WI38 (cell line): ENCODE data around the gene LINS1.

ENCODE experiments used
- H3K4me3 ChIP-seq: 2 replicates; pipeline ENCODE4 v1.5.1; 2011; ENCODE audit warnings: low read depth, mild to moderate bottlenecking, control low read depth, low read length
- CTCF ChIP-seq: IDR thresholded peaks from 2 replicates; pipeline ENCODE4 v1.5.1; 2012; ENCODE audit warnings: low read depth, mild to moderate bottlenecking, control low read depth, low read length

The LINS1 gene

GRCh38 chr15:100638177-100638730, 36.3 kb upstream of the LINS1 start:
- TF ChIP-seq CTCF: no peak
- no peak overlapping the region for H3K4me3 ChIP-seq

- no peak overlapping the region for H3K4me3 ChIP-seq
- no peak for TF ChIP-seq CTCF
These were observed 33.6 kb upstream of the LINS1 start for GRCh38 chr15:100635406-100636071.

DNA sequence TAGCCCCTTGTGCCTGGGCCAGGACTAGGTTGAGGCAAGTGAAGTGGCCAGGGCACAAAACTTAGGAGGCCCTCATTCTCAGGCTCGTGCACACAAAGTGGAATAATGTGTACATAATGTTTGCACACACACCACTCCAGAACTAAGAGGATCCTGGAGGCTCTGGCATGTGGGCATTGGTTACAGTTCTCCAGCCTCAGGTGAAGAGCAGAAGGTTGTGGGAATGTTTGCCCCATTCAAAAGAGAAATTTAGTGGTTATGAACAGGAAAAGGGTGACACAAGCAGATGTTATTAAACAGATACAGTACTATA, 31.7 kb upstream of the LINS1 start:
- no peak for TF ChIP-seq CTCF
- H3K4me3 ChIP-seq: no peak overlapping the region

DNA sequence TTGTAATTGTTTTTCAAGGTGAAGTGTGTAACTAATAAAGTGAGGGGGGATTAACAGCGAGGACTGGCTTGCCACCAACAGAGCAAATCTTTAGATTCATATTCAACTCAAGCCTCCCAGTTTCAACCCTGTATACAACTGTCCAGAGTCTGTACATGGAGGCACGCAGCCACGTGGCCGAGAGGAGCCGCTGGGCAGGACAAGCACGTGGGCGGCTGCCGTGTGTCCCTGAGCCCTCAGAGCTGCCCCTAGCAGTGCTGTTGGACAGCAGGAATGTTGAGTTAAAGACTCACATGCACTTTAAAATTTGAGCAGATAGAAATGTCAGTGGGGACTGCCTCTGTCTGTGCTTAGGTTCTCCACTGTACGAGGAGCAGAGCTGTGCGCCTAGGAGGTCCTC, 29.8 kb upstream of the LINS1 start:
- no peak for TF ChIP-seq CTCF
- H3K4me3 ChIP-seq: no peak overlapping the region

DNA sequence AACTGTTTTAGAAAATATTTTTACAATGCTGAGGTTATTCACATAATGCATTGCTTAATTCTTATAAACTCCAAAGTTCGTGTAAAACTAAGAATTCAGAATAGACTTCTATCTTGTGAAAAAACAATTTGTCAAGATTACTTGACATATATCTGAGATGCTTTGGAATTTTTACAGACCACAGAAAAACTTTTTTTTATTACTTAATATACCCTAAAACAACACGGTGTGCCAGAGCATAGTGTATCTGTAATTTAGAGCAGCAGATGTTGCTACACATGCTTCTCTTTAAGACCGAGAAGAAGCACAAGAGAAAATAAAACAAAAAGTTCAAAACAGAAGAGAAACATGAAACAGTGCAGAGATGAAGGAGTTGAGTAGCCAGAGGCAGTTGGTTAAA, 26.8 kb upstream of the LINS1 start:
- no peak overlapping the region for H3K4me3 ChIP-seq
- TF ChIP-seq CTCF: no peak

- H3K4me3 ChIP-seq: no peak overlapping the region
- peak; percentile 56 for TF ChIP-seq CTCF
These were observed 25.9 kb upstream of the LINS1 start for GRCh38 chr15:100627789-100628395.

- TF ChIP-seq CTCF: no peak
- H3K4me3 ChIP-seq: no peak overlapping the region
These were observed 21.3 kb upstream of the LINS1 start for GRCh38 chr15:100623301-100623700.
